Testis (tissue), 3 donors: ENCODE data around the gene CC2D2A. TPM values are rescaled to one million over a fixed set of nuclear protein-coding genes. Genes with fewer than 3 reads are reported as not detected.
A peak's percentile ranks its signal among the peaks of the same experiment; 100 is the strongest.

Experiments
- DNase-seq: peaks from one replicate; pipeline ENCODE4 v3.0.0-alpha.2; 2019
- H3K27ac ChIP-seq, 2 donors: fragments of 200-600 bp; sonication (generic); one replicate each; pipeline ENCODE4 v1.5.1; 2019
- H3K27me3 ChIP-seq: fragments of 200-600 bp; sonication (generic); one replicate; pipeline ENCODE4 v1.5.1; 2019
- H3K36me3 ChIP-seq: fragments of 200-600 bp; sonication (generic); one replicate; pipeline ENCODE4 v1.5.1; 2017; ENCODE audit warnings: low read depth; ENCODE audit errors: missing control alignments
- H3K4me1 ChIP-seq: fragments of 200-600 bp; sonication (generic); one replicate; pipeline ENCODE4 v1.5.1; 2019
- H3K4me3 ChIP-seq, 2 donors: fragments of 200-600 bp; sonication (generic); one replicate each; pipeline ENCODE4 v1.5.1; 2017 to 2019
- H3K9me3 ChIP-seq: fragments of 200-600 bp; sonication (generic); one replicate; pipeline ENCODE4 v1.5.1; 2017
- CTCF ChIP-seq, 3 experiments: fragments of 450-650 bp in 2 of 3; fragments of 200-600 bp in 1 of 3; sonication (generic) in 1 of 3; IDR thresholded peaks; one replicate each; pipeline ENCODE4 v1.5.1; 2016 to 2019; ENCODE audit warnings: antibody characterized with exemption in 3 of 3, mild to moderate bottlenecking in 2 of 3, moderate library complexity in 1 of 3
- POLR2A ChIP-seq: fragments of 450-650 bp; IDR thresholded peaks from one replicate; pipeline ENCODE4 v1.6.1; 2017; ENCODE audit warnings: antibody characterized with exemption, mild to moderate bottlenecking, moderate library complexity
- WGBS, 2 donors: methylation state at CpG; one replicate each; pipeline ENCODE4 v1.1.5; 2018; 5-methylcytosine and 5-hydroxymethylcytosine counted together
- intact Hi-C: fragments of 100-400 bp; cut with DNase I; formaldehyde crosslinking; loops from one replicate; pipeline ENCODE4 v1.15.1; 2023; ENCODE audit warnings: low total_unique reads
- polyA plus RNA-seq: library from polyadenylated mRNA; stranded (reverse); fragments of 350-450 nt; fragmentation: Illumina TruSeq; extraction: RNeasy Lipid Tissue Mini Kit (QIAGEN cat#74804); gene quantifications from one replicate; pipeline ENCODE4 v1.2.3, GENCODE V29; 2014; ENCODE audit warnings: low read depth, low replicate concordance; ENCODE audit not compliant: insufficient read depth
- total RNA-seq, 2 donors: library from RNA; depleted of rRNA; stranded (reverse); fragments of >200 nt; gene quantifications; one replicate each; pipeline ENCODE4 v1.2.3, GENCODE V29; 2016

Gene CC2D2A
- total and polyA plus RNA-seq, 3 donors from 2014 or later, result 16.9 to 23.7 (median 21.9) TPM

- DNase-seq, result peak; percentile 46
- Histone ChIP-seq H3K27ac (no peak overlapping the region), H3K4me1 (peaks cover 3% of the 10 kb centered on the region), H3K9me3 (no peaks in the 10 kb centered on the region), H3K36me3 (no peaks in the 10 kb centered on the region), H3K4me3 (no peak overlapping the region), H3K27me3 (no peaks in the 10 kb centered on the region)
- TF ChIP-seq CTCF (IDR thresholded peaks at IDR 0.05) (no peak), POLR2A (no peak)
- WGBS, 2 donors, result 23 to 30% methylated on average over 2 of the region's 2 CpGs
- intact Hi-C loops, result no loop called here
Observed at GRCh38 chr4:15436513-15436912, 33.2 kb upstream of the CC2D2A start.

GRCh38 chr4:15438939-15439524, 30.6 kb upstream of the CC2D2A start:
- peaks cover 3% of the 10 kb centered on the region for H3K4me1 ChIP-seq
- no peaks in the 10 kb centered on the region for H3K9me3 ChIP-seq
- whole genome bisulfite sequencing, 2 donors, result 82 to 85% methylated on average over 2 of the region's 2 CpGs
- intact Hi-C loops, result no loop called here
- TF ChIP-seq CTCF (IDR thresholded peaks at IDR 0.05), result no peak
- no peak for TF ChIP-seq POLR2A
- DNase-seq, result no peak
- H3K27me3 ChIP-seq, result no peaks in the 10 kb centered on the region
- H3K27ac ChIP-seq, result no peak overlapping the region
- H3K4me3 ChIP-seq, result no peak overlapping the region
- H3K36me3 ChIP-seq, result no peaks in the 10 kb centered on the region

- no peaks in the 10 kb centered on the region for H3K4me1 ChIP-seq
Observed at GRCh38 chr4:15443371-15444160, 26.1 kb upstream of the CC2D2A start.

GRCh38 chr4:15444276-15444675, 25.4 kb upstream of the CC2D2A start:
- TF ChIP-seq CTCF (IDR thresholded peaks at IDR 0.05) (no peak), POLR2A (no peak)
- Histone ChIP-seq H3K27ac (no peak overlapping the region), H3K36me3 (no peaks in the 10 kb centered on the region), H3K4me3 (no peak overlapping the region), H3K27me3 (no peaks in the 10 kb centered on the region), H3K9me3 (no peaks in the 10 kb centered on the region), H3K4me1 (no peaks in the 10 kb centered on the region)
- WGBS, 2 donors, result 94 to 96% methylated on average over 7 of the region's 7 CpGs
- DNase-seq, result no peak
- intact Hi-C loops, result no loop called here

More at GRCh38 chr4:15443371-15444160, 26.1 kb upstream of the CC2D2A start:
- DNase-seq, result no peak
- H3K9me3 ChIP-seq, result no peaks in the 10 kb centered on the region
- H3K4me3 ChIP-seq, result no peak overlapping the region
- H3K36me3 ChIP-seq, result no peaks in the 10 kb centered on the region
- WGBS, 2 donors, result 84 to 89% methylated on average over 2 of the region's 2 CpGs
- intact Hi-C loops, result no loop called here
- H3K27ac ChIP-seq, result no peak overlapping the region
- H3K27me3 ChIP-seq, result no peaks in the 10 kb centered on the region
- no peak for TF ChIP-seq POLR2A
- TF ChIP-seq CTCF (IDR thresholded peaks at IDR 0.05), result no peak
